OCI-M1 (cell line): ENCODE data around the gene CLCN6.
"Not testable (repeated sequence)": the region's sequence is repeated elsewhere in the genome, so short reads cannot be mapped to it uniquely, and the experiment has no call there.

Experiments used
- DNase-seq: peaks from one replicate; lab custom pipeline; 2025; lab: John Stamatoyannopoulos, UW

CLCN6 gene

DNA sequence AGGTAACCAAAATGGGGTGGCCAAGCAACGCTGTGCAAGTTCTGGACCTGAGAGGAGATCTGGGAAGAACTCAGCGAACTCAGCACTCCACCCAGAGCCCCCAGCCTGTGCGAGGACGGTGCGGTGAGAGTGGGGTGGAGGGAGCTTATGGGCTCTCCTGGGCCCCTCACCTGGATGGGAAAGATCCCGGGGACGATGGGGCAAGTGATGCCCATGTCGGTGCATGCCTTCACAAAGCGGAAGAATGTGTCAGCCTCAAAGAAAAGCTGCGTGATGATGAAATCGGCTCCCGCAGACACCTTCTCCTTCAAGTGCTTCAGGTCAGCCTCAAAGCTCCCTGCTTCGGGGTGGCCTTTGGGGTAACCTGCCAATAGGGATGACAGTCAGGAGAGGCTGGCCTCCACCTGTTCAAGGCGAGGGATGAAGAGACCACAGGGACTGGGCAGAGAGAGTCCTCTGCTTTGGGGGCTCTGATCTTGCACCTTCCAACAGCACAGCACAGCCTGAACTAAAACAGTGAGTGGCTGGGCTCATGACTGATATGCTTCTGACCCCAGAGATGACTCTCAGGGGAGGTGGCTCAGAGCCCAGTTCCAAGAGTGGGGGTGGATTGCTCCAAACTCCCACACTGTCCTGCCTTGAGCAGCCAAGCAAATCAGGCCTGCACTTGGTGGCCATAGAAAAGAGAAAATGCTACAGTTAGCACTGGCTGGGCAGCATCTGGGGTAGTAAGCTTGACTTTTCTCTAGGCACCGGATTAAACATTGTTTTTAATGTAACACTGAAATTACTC is 9.8 kb upstream of the CLCN6 start:
- peak; percentile 28 for DNase-seq

DNA sequence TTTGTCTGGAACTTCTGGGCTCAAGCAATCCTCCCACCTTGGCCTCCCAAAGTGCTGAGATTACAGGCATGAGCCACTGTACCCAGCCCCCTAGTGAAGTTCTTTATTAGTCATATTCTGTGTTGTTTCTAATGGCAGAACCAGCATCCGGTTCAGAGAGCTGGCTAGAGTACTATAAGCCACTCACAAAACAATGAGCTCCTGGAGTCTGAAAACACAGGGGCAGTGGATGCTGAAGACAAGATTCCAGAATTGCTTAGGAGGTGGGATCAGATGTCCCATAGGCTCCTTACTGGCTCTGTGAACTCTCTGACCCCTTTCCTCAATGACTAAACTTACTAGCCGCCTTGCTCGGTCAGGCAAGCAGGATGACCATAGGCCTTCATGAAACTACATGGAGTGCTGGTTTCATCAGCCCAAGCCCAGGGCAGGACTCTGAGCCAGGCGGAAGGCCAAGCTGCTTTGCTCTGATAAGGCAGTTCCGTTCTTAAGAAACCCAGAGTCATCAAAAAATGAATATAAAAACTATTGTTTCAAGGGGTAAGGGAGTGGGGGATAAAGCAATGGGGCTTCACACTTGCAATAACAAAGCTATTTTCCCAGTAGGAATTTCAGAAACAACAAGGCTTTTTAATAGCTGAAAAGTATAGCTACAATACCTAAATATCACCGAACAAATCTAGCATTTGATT is 8.3 kb upstream of the CLCN6 start:
- peak; percentile 98 for DNase-seq

- no peak for DNase-seq
These were observed 6.9 kb upstream of the CLCN6 start for GRCh38 chr1:11799099-11799498.

DNA sequence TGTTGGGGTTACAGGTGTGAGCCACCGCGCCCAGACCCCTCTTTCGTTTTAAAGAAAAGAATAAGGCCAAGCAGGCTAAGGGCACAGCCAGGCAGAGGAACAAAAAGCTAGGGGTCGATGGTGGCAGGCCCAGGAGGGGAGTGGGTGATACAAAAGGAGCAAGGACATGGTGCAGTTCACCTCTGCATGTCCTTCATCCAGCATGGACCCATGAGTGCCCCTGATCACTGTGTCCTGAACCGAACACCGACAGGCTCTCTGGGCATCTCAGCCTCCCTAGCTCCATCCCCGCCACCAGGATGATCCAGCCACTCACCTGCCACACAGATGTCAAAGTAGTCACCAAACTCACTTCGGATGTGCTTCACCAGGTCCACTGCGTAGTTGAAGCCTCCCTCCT is 6.1 kb upstream of the CLCN6 start:
- no peak for DNase-seq

DNA sequence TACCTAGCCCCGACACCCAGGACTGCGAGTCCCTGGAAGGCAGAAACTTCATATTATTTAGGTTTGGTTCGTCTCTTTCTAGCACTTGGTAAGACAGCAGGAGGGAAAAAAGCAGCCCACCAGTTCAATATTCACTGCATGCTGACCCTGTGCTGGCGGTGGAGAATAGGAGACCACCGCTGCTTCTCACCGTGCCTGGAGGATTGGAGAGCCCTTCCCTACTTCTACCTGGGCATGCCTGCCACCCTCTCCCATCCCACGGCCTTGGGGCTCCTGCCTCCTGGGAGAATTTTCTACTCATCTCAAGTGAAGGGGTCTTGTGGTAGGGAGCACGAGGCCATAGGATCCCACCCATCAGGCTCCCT is 5.6 kb upstream of the CLCN6 start:
- no peak for DNase-seq

- DNase-seq = no peak
These were observed 5.1 kb upstream of the CLCN6 start for GRCh38 chr1:11800756-11801433.

DNA sequence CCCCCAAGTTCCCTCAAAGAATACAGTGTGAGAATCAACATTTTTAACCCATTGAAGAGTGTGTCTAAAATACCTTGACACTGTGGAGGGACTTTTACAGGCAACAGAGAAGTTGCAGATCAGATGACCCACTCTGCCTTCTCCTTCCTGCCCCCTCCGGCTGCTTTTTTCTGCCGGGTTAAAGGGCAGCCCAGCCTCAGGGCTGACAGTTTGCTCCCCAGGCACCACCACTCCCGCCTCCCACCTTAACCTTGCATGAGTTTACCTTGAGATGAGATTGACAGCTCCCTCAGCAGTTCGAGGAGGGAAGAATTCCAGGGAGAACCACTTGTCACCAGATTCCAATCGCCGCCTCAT is 3.4 kb upstream of the CLCN6 start:
- peak; percentile 75 for DNase-seq

DNA sequence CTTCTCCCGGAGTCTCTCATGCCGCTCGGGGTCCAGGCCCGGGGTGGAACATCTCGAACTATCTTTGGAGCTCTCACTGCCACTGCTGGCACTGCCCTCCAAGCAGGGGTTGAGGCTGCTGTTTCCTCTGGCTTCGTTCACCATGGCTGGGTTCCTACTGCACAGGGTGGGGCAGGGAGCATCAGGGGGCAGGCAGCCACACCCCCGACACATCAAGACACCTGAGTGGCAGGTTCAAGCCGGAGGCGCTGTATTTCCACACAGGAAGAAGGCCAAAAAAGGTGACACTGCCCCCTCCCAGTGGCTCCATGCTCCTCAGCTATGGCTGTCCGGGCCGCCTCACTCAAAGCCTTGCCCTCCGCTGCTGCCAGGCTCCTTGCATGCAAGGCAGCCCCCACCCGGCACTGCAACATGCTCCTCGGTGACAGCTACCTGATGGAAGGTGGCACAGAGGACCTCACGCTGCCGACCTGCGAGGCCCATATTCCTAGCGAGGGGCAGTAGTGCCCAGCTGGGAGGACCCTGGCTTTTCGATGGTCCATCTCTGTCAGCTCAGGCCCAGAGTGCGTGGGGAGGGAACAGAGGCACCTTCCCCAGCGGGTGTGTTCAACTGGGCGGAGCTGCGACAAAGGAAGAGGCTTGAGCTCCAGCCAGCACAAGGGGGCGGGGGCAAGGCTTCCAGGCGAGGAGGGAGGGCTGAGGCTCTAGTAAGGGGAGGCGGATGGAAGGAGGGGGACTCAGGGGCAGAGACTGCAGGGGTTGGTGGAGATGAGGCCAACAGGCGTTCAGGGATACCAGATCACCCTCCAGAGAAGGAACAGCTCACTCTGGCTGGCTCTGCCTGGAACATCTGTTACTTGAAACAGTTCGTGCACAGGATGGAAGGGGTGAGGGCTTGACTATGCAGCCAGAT is 2.8 kb upstream of the CLCN6 start:
- peak; percentile 97 for DNase-seq

- not testable (repeated sequence) for DNase-seq
These were observed 1.9 kb upstream of the CLCN6 start for GRCh38 chr1:11803924-11804665.

DNA sequence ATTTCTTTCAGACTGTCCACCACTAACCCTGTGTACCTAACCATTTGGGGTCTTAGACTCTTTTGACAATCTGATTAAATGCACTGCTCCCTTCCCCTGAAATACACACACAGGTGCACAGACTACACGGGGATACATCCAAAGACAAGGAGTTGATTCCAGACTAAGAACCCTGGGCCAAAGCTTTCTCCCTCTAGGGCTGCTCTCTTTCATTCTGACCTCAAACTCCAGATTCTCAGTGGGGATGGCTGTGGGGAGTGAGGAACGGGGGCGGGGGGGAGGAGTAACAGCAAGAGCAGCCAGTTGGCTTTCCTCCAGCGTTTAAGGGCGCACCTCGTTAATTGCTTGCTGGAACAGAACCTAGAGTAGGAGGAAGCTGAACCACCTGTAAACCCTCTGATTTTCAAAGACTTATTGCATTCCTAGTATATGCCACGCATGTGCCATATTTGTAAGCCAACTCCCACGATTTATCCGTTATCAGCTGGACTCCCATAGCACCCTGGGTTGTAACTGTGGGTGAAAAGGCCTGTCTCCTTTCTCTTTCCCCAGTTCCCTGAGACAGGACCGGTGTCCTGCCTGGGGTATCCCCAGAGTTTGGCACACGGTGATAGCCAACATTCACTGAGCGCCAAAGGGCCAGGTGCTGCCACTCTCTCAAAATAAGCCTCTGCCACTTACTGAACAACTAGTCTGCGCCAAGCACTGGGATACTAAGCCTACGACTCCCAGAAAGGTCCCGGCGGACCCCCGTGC is 1.1 kb upstream of the CLCN6 start:
- peak; percentile 74 for DNase-seq

DNA sequence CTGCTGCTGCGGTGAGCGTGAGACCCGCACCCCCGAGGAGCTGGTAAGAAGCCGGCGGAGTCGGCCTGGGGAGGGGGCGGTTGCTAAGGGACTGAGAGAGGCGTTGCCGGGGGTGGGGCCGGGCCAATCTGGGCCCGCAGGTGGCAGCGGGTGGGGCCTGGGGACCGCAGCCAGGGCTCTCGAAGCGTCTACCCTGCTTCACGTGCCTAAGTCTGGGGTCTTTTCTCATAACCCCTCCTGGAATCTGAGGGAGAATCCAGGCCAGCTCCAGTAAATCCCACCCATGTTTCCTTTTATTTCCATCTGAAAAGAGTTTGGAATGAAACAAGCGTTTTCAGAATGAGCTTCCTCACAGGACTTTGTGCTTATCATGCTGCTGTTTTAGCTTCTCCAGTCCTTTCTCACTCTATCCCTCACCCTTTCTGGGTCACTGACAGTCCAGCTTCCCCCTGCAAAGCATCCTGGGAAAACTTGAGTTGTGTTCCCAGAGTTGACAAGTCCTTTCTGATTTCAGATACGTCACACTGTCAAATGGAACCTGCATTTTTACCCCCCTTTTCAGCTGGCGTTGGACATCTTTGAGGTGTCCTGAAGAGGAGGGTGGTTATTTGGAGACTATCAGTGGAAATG is 431 bp downstream of the CLCN6 start:
- DNase-seq = peak; percentile 81

GRCh38 chr1:11807133-11807532 is 1.1 kb downstream of the CLCN6 start:
- DNase-seq = no peak

GRCh38 chr1:11813021-11813420 is 7.0 kb downstream of the CLCN6 start:
- no peak for DNase-seq

- DNase-seq = no peak
These were observed 11.2 kb downstream of the CLCN6 start for GRCh38 chr1:11817192-11817591.

GRCh38 chr1:11822091-11822490 is 16.1 kb downstream of the CLCN6 start:
- DNase-seq = no peak

DNA sequence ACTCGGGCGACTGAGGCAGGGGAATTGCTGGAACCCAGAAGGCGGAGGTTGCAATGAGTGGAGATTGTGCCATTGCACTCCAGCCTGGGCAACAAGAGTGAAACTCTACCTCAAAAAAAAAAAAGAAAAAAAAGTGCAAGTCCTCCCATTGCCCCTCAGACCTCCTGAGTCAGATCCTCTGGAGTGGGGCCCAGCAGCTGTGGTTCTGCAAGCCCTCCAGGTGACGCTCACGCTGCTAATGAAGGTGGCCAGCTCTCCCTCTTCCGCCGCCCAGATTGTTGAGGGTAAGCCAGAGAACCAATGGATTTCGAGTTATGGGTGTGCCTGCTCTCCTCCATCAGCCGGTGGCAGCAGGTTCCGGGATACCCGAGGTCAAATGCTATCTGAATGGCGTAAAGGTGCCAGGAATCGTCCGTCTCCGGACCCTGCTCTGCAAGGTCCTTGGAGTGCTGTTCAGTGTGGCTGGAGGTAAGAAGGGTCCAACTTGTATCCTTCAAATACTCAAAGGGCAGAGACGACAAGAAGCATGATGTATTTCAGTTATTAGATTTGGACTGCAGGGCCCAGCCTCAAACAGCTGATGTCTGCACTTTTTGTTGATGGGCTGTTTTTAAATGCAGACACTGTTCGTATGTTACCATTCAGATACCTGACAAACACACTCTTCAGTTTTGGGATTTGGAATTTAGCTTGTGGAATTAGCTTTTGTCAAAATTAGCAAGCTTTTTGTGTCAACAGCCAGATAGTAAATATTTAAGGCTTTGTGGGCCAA is 17.6 kb downstream of the CLCN6 start:
- no peak for DNase-seq

GRCh38 chr1:11825131-11825530 is 19.1 kb downstream of the CLCN6 start:
- DNase-seq = no peak

- no peak for DNase-seq
These were observed 21.0 kb downstream of the CLCN6 start for GRCh38 chr1:11826946-11827345.

GRCh38 chr1:11828511-11828910 is 22.5 kb downstream of the CLCN6 start:
- no peak for DNase-seq
